Activated naive CD8-positive, alpha-beta T cell treated with anti-CD3 and anti-CD28 coated beads for 36 hours (primary cell): ENCODE measurements around the gene TBC1D19. TPM values are rescaled to one million over a fixed set of nuclear protein-coding genes. Genes with fewer than 3 reads are reported as not detected.

Source experiments
- DNase-seq: peaks from one replicate; pipeline ENCODE4 v3.0.0; 2021
- H3K27ac Mint-ChIP-seq: one replicate; pipeline ENCODE4 v1.8.0; 2022; ENCODE audit warnings: mild to moderate bottlenecking, moderate library complexity, mixed read lengths
- H3K27me3 Mint-ChIP-seq: one replicate; pipeline ENCODE4 v1.8.0; 2022; ENCODE audit warnings: mild to moderate bottlenecking, mixed read lengths
- H3K36me3 Mint-ChIP-seq: one replicate; pipeline ENCODE4 v1.8.0; 2021; ENCODE audit warnings: mild to moderate bottlenecking, mixed read lengths
- H3K4me1 Mint-ChIP-seq: one replicate; pipeline ENCODE4 v1.8.0; 2021; ENCODE audit warnings: mixed read lengths
- H3K4me3 Mint-ChIP-seq: one replicate; pipeline ENCODE4 v1.8.0; 2022; ENCODE audit warnings: mild to moderate bottlenecking, moderate library complexity, mixed read lengths
- H3K9me3 Mint-ChIP-seq: one replicate; pipeline ENCODE4 v1.8.0; 2022; ENCODE audit warnings: mixed read lengths
- total RNA-seq, 2 experiments: library from RNA; stranded (reverse); gene quantifications; one replicate each; pipeline ENCODE4 v1.2.3, GENCODE V29; 2021

TBC1D19 gene
- total RNA-seq, 2 experiments from 2014 or later, result 3.1 to 4.2 TPM

DNA sequence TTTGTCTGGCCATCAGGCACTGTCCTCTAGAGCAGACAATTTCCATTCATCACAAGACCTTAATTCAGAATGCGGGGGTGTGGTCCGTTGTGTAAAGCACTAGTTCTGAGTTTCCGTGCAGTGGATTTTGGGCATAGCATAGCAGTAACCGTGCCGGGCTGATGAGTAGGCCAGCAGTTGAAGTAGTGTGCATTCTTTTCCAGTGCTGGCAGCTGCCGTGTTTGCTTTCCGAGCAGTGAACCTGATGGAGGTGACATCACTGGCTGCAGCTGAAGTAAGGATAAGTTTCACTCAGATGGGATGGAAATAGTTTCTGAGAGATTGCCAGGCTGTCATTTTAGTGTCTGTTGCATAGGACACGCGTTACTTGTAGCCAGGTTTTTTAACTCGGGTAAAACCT is 169.7 kb downstream of the TBC1D19 start:
- no peaks in the 10 kb centered on the region for H3K27me3 Mint-ChIP-seq
- no peak for DNase-seq
- no peak overlapping the region for H3K27ac Mint-ChIP-seq
- no peak overlapping the region for H3K4me3 Mint-ChIP-seq
- peaks cover 5% of the 10 kb centered on the region for H3K4me1 Mint-ChIP-seq
- no peaks in the 10 kb centered on the region for H3K9me3 Mint-ChIP-seq
- peaks cover 12% of the 10 kb centered on the region for H3K36me3 Mint-ChIP-seq

DNA sequence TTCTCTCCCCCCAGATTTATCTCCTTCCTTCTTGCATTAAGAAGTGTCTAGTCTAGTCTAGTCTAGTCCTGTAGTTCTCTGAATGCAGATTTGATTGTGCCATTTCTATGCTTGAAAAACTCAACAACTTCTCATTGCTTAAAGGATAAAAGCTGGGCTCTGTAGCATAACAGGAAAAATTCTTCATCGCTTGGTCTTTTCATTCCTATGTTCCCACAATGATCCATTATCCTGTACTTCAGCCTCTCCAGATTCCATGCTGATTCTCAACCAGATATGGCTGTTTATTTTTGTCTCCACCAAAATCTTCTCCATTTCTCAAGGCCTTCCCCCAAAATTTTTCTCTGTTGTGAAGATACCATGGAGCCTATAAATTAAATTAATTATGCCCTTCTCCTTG is 173.9 kb downstream of the TBC1D19 start:
- no peak overlapping the region for H3K4me3 Mint-ChIP-seq
- peaks cover 10% of the 10 kb centered on the region for H3K36me3 Mint-ChIP-seq
- H3K9me3 Mint-ChIP-seq, result no peaks in the 10 kb centered on the region
- H3K27me3 Mint-ChIP-seq, result no peaks in the 10 kb centered on the region
- H3K27ac Mint-ChIP-seq, result no peak overlapping the region
- no peak for DNase-seq
- peaks cover 4% of the 10 kb centered on the region for H3K4me1 Mint-ChIP-seq

DNA sequence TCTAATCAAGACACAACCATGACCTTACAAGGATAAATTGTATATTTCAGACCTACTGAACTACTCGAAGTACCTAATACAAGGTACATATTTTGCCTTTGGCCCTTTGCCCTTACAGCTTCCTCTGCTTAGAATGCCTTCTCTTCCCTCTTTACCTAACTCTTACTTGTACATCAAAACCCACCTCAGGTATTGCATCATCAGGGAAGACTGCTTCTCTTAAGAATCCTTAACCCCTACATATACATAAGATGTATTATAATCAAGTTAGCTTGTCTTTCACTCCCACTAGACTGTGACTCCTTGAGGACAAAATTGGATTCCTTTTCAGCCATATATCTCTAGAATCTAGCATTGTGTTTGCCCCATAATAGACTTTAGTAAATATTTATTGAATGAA is 175.0 kb downstream of the TBC1D19 start:
- H3K4me1 Mint-ChIP-seq, result peaks cover 4% of the 10 kb centered on the region
- H3K27ac Mint-ChIP-seq, result no peak overlapping the region
- no peaks in the 10 kb centered on the region for H3K9me3 Mint-ChIP-seq
- no peaks in the 10 kb centered on the region for H3K27me3 Mint-ChIP-seq
- peaks cover 6% of the 10 kb centered on the region for H3K36me3 Mint-ChIP-seq
- no peak overlapping the region for H3K4me3 Mint-ChIP-seq
- no peak for DNase-seq

DNA sequence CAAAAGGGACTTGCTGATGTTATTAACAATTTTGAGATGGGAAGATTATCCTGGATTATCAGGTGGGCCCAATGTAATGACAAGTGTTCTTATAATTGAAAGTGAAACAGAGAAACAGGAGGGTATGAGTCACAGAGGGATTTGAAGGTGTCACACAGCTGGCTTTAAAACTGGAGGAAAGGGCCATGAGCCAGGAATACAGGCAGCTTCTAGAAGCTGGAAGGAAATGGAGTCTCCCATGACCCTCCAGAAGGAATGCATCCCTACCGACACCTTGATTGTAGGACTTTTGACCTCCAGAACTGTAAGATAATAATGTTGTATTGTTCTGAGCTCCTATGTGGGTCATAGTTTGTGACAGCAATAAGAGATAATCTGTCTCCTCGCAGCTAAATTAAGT is 178.8 kb downstream of the TBC1D19 start:
- Mint-ChIP-seq H3K4me3 (no peak overlapping the region), H3K4me1 (peaks cover 4% of the 10 kb centered on the region), H3K9me3 (no peaks in the 10 kb centered on the region), H3K36me3 (peaks cover 4% of the 10 kb centered on the region), H3K27me3 (no peaks in the 10 kb centered on the region), H3K27ac (no peak overlapping the region)
- no peak for DNase-seq

DNA sequence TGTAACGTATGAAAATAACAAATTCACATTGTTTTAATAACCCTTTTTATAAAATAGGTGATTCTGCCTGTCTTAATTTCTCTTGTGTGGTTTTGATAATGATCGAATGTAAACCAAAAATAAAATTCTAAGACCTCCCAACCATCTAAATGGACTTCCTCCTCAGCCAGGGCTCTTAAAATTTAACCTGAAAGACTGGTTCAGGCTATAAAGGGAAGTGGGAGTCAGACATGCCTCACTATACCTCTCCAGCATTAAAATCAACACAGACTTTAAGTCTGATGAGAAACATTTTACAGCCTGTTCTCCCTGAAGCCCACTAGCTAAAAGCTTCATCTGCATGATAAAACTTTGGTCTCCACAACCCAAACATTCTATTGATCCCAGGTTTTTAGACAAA is 179.2 kb downstream of the TBC1D19 start:
- no peak overlapping the region for H3K4me3 Mint-ChIP-seq
- H3K36me3 Mint-ChIP-seq, result peaks cover 4% of the 10 kb centered on the region
- H3K27ac Mint-ChIP-seq, result no peak overlapping the region
- no peaks in the 10 kb centered on the region for H3K9me3 Mint-ChIP-seq
- DNase-seq, result no peak
- H3K27me3 Mint-ChIP-seq, result no peaks in the 10 kb centered on the region
- peaks cover 4% of the 10 kb centered on the region for H3K4me1 Mint-ChIP-seq

DNA sequence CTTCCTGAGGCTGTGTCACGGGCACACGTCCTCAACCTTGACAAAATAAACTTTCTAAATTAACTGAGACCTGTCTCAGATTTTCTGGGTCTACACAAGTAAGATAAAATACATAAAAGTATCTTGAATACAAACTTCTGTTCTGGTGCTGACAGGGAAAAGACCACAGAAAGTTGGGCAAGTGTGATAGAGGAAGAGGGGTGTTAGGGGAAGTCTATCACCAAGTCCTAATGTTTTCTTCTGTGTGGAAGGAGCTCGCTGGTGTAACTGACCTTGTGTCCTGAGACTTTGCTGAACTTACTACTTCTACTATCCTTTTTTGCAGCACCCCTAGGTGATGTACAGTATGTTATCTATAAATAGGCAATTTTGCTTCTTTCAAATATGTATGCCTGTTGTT is 179.8 kb downstream of the TBC1D19 start:
- Mint-ChIP-seq H3K4me1 (peaks cover 4% of the 10 kb centered on the region), H3K4me3 (no peak overlapping the region)

DNA sequence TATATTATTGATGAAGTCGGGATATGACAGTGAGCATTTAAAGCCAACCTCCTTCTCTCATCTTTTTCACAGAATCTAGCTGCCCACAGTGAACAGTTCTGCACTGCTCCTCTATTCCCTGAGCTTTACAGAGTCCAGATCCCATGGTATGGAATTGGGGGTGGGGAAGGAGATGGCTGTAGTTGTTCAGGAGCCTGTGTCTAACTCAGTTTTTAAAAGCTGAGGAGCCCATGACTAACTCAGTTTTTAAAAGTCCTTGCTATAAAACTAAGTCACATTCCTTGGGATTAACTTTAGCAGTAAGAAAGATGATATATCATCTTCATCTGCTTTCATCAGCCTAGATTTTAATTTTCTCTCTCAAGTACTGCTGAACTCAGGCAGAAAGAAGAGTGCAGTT is 180.3 kb downstream of the TBC1D19 start:
- Mint-ChIP-seq H3K4me1 (peaks cover 4% of the 10 kb centered on the region), H3K27ac (no peak overlapping the region), H3K9me3 (no peaks in the 10 kb centered on the region), H3K4me3 (no peak overlapping the region), H3K36me3 (peaks cover 4% of the 10 kb centered on the region), H3K27me3 (no peaks in the 10 kb centered on the region)
- no peak for DNase-seq

More for the DNA sequence above, 179.8 kb downstream of the TBC1D19 start:
- peaks cover 4% of the 10 kb centered on the region for H3K36me3 Mint-ChIP-seq
- no peak for DNase-seq
- H3K9me3 Mint-ChIP-seq, result no peaks in the 10 kb centered on the region
- H3K27me3 Mint-ChIP-seq, result no peaks in the 10 kb centered on the region
- no peak overlapping the region for H3K27ac Mint-ChIP-seq

DNA sequence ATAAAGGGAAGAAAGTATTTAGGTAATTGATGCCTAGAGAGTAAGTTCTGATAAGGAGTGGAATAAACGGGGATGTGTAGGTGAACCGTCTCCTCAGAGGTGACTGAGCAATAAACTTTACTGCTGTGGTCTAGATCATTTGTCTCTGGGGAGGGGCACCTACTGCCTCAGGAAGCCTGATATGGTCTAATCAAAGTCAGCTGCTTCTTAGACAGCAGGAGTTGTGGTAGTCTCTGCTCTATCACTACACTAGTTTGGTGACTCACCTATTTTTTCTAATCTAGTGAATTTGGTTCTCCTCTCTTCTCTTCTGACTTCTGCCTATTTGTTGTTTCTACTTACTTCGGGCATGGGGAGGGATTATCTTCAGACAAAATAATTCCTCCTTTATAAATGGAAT is 181.6 kb downstream of the TBC1D19 start:
- Mint-ChIP-seq H3K9me3 (no peaks in the 10 kb centered on the region), H3K27ac (no peak overlapping the region), H3K4me1 (peaks cover 4% of the 10 kb centered on the region), H3K36me3 (peaks cover 3% of the 10 kb centered on the region), H3K4me3 (no peak overlapping the region), H3K27me3 (no peaks in the 10 kb centered on the region)
- no peak for DNase-seq

DNA sequence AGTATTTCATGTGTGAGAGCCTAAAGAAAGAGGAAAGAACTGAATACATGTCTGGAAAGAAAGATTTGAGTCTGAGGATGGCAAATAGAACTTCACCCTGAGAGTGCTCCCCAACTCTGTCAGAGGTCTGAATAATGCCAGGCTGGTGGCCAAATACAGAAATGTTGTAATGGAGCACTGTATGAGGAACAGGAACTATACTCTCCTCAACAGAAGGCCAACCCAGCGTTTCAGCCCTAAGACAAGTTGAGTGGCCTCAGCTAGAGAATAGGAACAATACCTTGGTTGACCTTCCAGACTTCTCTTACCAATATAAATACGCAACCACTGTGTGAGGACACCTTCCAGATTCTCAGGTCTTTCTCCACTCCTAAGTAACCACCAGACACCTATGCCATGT is 182.3 kb downstream of the TBC1D19 start:
- Mint-ChIP-seq H3K36me3 (peaks cover 3% of the 10 kb centered on the region), H3K27ac (no peak overlapping the region), H3K27me3 (no peaks in the 10 kb centered on the region), H3K9me3 (no peaks in the 10 kb centered on the region), H3K4me1 (peaks cover 4% of the 10 kb centered on the region), H3K4me3 (no peak overlapping the region)
- no peak for DNase-seq

DNA sequence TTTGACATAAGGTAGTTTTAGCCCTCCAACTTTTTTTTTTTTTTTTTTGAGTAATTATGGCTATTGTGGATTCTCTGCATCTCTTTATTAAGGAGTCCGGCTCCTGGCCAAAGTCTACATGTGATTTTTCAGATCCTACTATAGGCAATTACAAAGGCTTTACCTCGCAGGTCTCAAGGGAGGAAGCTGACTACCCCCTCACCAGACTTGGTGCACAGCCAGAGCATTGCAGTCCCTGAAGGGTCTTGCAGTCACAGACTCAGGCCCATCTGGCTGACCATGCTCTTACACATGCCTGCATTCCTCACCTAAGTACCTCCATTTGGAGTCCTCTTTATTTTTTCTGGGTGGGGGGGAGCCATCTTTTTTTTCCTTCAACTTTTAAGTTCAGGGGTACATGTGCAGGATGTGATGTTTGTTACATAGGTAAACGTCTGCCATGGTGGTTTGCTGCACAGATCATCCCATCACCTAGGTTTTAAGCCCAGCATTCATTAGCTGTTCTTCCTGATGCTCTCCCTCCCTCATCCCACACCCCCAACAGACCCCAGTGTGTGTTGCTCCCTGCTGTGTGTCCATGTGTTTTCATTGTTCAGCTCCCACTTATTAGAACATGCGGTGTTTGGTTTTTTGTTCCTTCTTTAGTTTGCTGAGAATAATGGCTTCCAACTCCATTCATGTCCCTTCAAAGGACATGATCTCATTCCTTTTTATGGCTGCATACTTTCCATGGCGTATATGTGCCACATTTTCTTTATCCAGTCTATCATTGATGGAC is 188.4 kb downstream of the TBC1D19 start:
- H3K9me3 Mint-ChIP-seq, result no peaks in the 10 kb centered on the region
- H3K27me3 Mint-ChIP-seq, result no peaks in the 10 kb centered on the region
- no peaks in the 10 kb centered on the region for H3K4me1 Mint-ChIP-seq
- no peak overlapping the region for H3K27ac Mint-ChIP-seq
- H3K4me3 Mint-ChIP-seq, result no peak overlapping the region
- H3K36me3 Mint-ChIP-seq, result peaks cover 5% of the 10 kb centered on the region
- no peak for DNase-seq

DNA sequence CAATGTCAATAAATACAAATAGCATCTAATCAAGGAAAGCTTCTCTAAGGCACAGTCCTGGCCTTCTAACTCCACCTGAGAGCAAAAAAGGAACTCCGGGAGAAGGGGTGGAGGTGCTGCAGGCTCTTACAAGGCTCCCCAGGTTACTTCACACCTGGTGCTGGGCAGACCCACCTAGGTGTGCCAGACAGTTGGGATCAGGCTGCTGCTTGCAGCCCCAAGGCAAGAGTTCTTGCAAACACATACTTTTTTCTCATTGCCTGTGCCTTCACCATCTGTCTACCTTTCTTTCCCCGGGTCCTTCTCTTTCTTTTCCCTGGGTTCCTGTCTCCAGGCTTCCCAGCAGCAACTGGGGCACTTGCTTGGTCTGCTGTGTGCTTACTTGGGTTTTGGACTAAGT is 195.3 kb downstream of the TBC1D19 start:
- Mint-ChIP-seq H3K36me3 (peaks cover 2% of the 10 kb centered on the region), H3K4me1 (no peaks in the 10 kb centered on the region), H3K9me3 (no peaks in the 10 kb centered on the region), H3K27me3 (no peaks in the 10 kb centered on the region), H3K27ac (no peak overlapping the region), H3K4me3 (no peak overlapping the region)
- no peak for DNase-seq

DNA sequence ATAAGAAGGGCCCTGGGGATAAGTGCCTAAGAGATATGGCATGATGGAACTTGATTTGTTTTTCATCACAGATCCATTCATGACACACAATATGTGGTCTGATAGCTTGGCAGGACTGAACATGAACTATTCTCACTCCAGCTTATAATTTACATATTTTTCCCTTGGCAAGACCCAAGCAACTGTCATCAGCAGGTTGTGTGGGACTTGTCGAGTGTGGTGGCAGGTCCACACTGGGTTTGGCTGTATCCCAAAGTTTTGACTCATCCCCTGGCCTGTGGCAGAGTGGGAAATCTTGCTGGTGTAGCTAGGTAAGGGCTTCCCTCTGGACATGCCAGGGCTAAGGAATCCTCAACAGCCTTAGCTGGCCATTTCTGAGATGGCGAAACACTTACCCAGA is 195.8 kb downstream of the TBC1D19 start:
- H3K4me3 Mint-ChIP-seq, result no peak overlapping the region
- H3K27ac Mint-ChIP-seq, result no peak overlapping the region
- H3K27me3 Mint-ChIP-seq, result no peaks in the 10 kb centered on the region
- no peaks in the 10 kb centered on the region for H3K36me3 Mint-ChIP-seq
- H3K9me3 Mint-ChIP-seq, result no peaks in the 10 kb centered on the region
- no peaks in the 10 kb centered on the region for H3K4me1 Mint-ChIP-seq
- DNase-seq, result no peak

DNA sequence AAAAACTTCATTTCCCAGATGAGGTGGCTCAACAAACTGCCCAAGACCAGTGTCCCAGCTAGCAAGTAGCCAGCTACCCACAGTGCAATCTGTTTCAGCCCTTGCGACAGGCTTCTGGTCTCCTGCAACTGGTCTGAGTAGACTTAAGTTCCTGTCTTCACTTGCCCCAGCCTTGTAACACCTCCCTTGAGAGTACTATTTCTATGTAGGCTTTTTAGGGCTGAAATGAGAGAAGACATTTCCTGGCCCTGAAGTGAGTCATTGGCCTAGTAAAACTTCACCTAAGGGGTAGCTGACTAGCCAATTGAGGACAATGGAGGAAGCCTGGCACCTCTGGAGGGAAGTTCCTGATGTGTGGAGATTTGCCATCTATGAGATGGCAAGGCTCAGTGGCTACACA is 196.7 kb downstream of the TBC1D19 start:
- DNase-seq, result no peak
- Mint-ChIP-seq H3K27me3 (no peaks in the 10 kb centered on the region), H3K36me3 (peaks cover 4% of the 10 kb centered on the region), H3K4me3 (no peak overlapping the region), H3K4me1 (no peaks in the 10 kb centered on the region), H3K27ac (no peak overlapping the region), H3K9me3 (no peaks in the 10 kb centered on the region)

DNA sequence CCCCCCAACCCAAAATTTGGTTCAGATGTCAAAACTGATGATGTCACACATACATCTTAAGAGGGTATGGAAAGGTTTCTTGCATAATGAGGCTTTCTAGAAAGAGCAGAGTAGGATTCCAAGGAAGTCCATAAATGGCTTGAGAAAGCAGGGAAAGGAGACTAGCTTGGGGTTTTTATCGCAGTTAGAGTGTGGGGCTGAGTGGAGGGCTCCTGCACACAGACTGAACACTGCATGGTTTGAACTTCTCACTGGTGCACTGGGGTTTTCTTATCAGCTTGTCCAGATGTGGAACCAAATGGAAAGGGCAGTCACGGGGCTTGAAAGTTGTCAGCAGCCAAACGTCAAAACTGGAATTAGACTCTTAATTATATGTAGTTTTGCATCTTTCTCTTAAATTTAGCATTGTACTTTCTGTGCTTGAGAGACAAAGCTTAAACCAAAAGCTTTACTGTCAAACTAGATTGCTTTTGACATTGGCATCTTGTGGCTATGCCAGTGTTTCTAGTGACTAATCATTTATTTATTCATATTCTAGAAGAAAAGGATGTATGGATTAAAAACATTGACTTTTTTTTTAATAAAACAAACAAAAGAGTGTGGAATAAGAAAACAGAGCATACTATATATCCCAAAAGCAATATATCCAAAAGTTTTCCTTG is 198.4 kb downstream of the TBC1D19 start:
- H3K27ac Mint-ChIP-seq, result no peak overlapping the region
- no peak overlapping the region for H3K4me3 Mint-ChIP-seq
- no peaks in the 10 kb centered on the region for H3K9me3 Mint-ChIP-seq
- H3K36me3 Mint-ChIP-seq, result peaks cover 4% of the 10 kb centered on the region
- no peaks in the 10 kb centered on the region for H3K27me3 Mint-ChIP-seq
- H3K4me1 Mint-ChIP-seq, result no peaks in the 10 kb centered on the region
- no peak for DNase-seq

DNA sequence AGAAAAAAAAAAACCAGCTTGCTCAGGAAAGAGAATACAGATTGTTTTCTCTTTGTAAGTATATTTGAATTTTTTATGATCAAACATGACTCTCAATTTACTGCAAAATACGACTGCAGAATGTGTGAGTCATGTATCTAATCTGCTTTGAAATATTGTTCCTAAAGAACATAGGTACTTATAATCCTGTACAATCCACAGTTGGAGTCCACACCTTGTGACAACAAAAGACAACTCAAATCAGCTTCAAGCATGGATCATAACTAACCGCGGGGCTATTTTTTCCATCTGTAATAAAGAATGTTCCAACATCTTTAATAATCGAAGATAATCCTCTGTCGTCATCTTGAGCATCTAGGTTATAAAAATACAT is 198.9 kb downstream of the TBC1D19 start:
- peaks cover 4% of the 10 kb centered on the region for H3K4me1 Mint-ChIP-seq
- peaks cover 4% of the 10 kb centered on the region for H3K36me3 Mint-ChIP-seq

More for the DNA sequence above, 198.9 kb downstream of the TBC1D19 start:
- DNase-seq, result no peak
- no peak overlapping the region for H3K27ac Mint-ChIP-seq
- H3K9me3 Mint-ChIP-seq, result no peaks in the 10 kb centered on the region
- H3K27me3 Mint-ChIP-seq, result no peaks in the 10 kb centered on the region
- no peak overlapping the region for H3K4me3 Mint-ChIP-seq
